Iris pigment epithelial cell (primary cell): ENCODE results near the gene RNU6-8.
A peak's percentile ranks its signal among the peaks of the same experiment; 100 is the strongest.

ENCODE experiments used
- DNase-seq: peaks from one replicate; pipeline ENCODE4 v3.0.0-alpha.2; 2011; ENCODE audit warnings: low read depth

RNU6-8 gene

GRCh38 chr14:32202998-32203882 is at the start of gene RNU6-8:
TSS of gene RNU6-8 (minus strand) at chr14:32203269.
- peak; percentile 86 for DNase-seq

- DNase-seq = peak; percentile 80
Observed at GRCh38 chr14:32252030-32252670, 49.1 kb upstream of the RNU6-8 start.

GRCh38 chr14:32251530-32251929 is 48.5 kb upstream of the RNU6-8 start:
- DNase-seq = no peak

GRCh38 chr14:32250681-32251080 is 47.6 kb upstream of the RNU6-8 start:
- no peak for DNase-seq

- DNase-seq = no peak
Observed at GRCh38 chr14:32249780-32250179, 46.7 kb upstream of the RNU6-8 start.

GRCh38 chr14:32249371-32249770 is 46.3 kb upstream of the RNU6-8 start:
- DNase-seq = no peak

GRCh38 chr14:32246751-32247150 is 43.7 kb upstream of the RNU6-8 start:
- DNase-seq = no peak

- DNase-seq = no peak
Observed at GRCh38 chr14:32244404-32244803, 41.3 kb upstream of the RNU6-8 start.

GRCh38 chr14:32233260-32233659 is 30.2 kb upstream of the RNU6-8 start:
- DNase-seq = no peak

GRCh38 chr14:32232481-32232880 is 29.4 kb upstream of the RNU6-8 start:
- no peak for DNase-seq

GRCh38 chr14:32230695-32231280 is 27.7 kb upstream of the RNU6-8 start:
- DNase-seq = peak; percentile 82

GRCh38 chr14:32230181-32230580 is 27.1 kb upstream of the RNU6-8 start:
- peak; percentile 55 for DNase-seq

GRCh38 chr14:32226056-32226455 is 23.0 kb upstream of the RNU6-8 start:
- no peak for DNase-seq

GRCh38 chr14:32225378-32225920 is 22.4 kb upstream of the RNU6-8 start:
- no peak for DNase-seq

GRCh38 chr14:32224737-32225377 is 21.8 kb upstream of the RNU6-8 start:
- peak; percentile 79 for DNase-seq

- DNase-seq = no peak
Observed at GRCh38 chr14:32217301-32217700, 14.2 kb upstream of the RNU6-8 start.

- DNase-seq = no peak
Observed at GRCh38 chr14:32212833-32213232, 9.8 kb upstream of the RNU6-8 start.

- no peak for DNase-seq
Observed at GRCh38 chr14:32211068-32211404, 8.0 kb upstream of the RNU6-8 start.

- DNase-seq = no peak
Observed at GRCh38 chr14:32209471-32209870, 6.4 kb upstream of the RNU6-8 start.

GRCh38 chr14:32208490-32208889 is 5.4 kb upstream of the RNU6-8 start:
- no peak for DNase-seq

- DNase-seq = no peak
Observed at GRCh38 chr14:32206552-32206951, 3.5 kb upstream of the RNU6-8 start.

GRCh38 chr14:32205984-32206383 is 2.9 kb upstream of the RNU6-8 start:
- DNase-seq = no peak
